Subcutaneous abdominal adipose tissue (tissue), 5 donors: ENCODE results near the gene PHLDB1.
A peak's percentile ranks its signal among the peaks of the same experiment; 100 is the strongest.

ENCODE experiments used
- H3K27ac ChIP-seq: one replicate; pipeline ENCODE4 v1.7.0; 2013; ENCODE audit warnings: low read depth, mild to moderate bottlenecking, inconsistent platforms, low read length, moderate library complexity
- H3K27me3 ChIP-seq, 5 donors: one replicate each; pipeline ENCODE4 v1.7.0; 2013; ENCODE audit warnings: low read length in 5 of 5, inconsistent platforms in 1 of 5; ENCODE audit not compliant: control insufficient read depth in 5 of 5, insufficient read depth in 4 of 5
- H3K36me3 ChIP-seq, 5 donors: one replicate each; pipeline ENCODE4 v1.7.0; 2013; ENCODE audit warnings: low read length in 5 of 5; ENCODE audit not compliant: control insufficient read depth in 5 of 5, insufficient read depth in 5 of 5
- H3K4me1 ChIP-seq, 5 donors: one replicate each; pipeline ENCODE4 v1.7.0; 2013; ENCODE audit warnings: low read length in 5 of 5, mild to moderate bottlenecking in 3 of 5, moderate library complexity in 1 of 5; ENCODE audit not compliant: control insufficient read depth in 5 of 5, insufficient read depth in 5 of 5
- H3K4me3 ChIP-seq, 5 donors: one replicate each; pipeline ENCODE4 v1.7.0; 2013; ENCODE audit warnings: low read length in 5 of 5, low read depth in 1 of 5
- H3K9ac ChIP-seq, 5 donors: one replicate each; pipeline ENCODE4 v1.7.0; 2013; ENCODE audit warnings: low read length in 5 of 5, mild to moderate bottlenecking in 4 of 5, moderate library complexity in 3 of 5
- H3K9me3 ChIP-seq, 5 donors: one replicate each; pipeline ENCODE4 v1.7.0; 2013; ENCODE audit warnings: low read length in 5 of 5; ENCODE audit not compliant: control insufficient read depth in 5 of 5
- donor health status: healthy.
- donor health status: healthy.
- donor health status: healthy.
- donor health status: healthy.
- donor health status: healthy.

Gene PHLDB1

DNA sequence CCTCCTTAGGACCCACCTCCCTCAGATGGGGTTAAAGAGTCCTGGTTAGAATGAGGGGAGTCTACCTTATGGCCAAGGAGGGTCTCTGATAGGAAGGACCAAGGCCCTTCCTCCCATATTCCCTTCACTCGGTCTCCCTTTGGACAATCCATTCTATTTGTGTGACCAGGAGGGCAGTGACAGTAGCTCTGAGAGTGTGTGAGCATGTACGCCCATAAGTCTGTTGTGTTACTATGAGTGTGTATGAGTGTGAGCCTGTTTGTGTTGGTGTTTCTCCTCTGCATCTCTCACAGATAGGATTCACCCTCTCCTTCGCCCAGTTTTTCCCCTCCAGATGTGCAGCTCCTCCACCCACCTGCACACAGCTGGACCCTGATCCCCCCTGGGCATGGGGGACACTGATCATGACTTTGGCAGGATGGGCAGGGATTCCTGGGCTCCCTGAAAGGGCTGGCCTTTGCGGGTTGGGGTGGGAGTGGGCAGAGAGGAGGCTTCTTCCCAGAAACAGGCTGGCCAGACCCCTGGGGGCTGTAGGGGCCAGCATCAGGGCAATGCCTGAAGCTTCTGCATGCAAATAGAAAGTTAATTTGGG lies 14.5 kb downstream of the PHLDB1 start:
- no peaks in the 10 kb centered on the region for H3K9me3 ChIP-seq
- H3K4me1 ChIP-seq = peaks cover 35 to 91% (median 88%) of the 10 kb centered on the region in 5 donors
- H3K9ac ChIP-seq = peak overlapping the region; percentile 68 to 93 (median 91)
- peak overlapping the region; percentile 60 to 94 (median 75) for H3K4me3 ChIP-seq
- H3K36me3 ChIP-seq = peaks cover 0 to 46% (median 29%) of the 10 kb centered on the region in 5 donors
- H3K27ac ChIP-seq = peak overlapping the region; percentile 99
- H3K27me3 ChIP-seq = no peaks in the 10 kb centered on the region

DNA sequence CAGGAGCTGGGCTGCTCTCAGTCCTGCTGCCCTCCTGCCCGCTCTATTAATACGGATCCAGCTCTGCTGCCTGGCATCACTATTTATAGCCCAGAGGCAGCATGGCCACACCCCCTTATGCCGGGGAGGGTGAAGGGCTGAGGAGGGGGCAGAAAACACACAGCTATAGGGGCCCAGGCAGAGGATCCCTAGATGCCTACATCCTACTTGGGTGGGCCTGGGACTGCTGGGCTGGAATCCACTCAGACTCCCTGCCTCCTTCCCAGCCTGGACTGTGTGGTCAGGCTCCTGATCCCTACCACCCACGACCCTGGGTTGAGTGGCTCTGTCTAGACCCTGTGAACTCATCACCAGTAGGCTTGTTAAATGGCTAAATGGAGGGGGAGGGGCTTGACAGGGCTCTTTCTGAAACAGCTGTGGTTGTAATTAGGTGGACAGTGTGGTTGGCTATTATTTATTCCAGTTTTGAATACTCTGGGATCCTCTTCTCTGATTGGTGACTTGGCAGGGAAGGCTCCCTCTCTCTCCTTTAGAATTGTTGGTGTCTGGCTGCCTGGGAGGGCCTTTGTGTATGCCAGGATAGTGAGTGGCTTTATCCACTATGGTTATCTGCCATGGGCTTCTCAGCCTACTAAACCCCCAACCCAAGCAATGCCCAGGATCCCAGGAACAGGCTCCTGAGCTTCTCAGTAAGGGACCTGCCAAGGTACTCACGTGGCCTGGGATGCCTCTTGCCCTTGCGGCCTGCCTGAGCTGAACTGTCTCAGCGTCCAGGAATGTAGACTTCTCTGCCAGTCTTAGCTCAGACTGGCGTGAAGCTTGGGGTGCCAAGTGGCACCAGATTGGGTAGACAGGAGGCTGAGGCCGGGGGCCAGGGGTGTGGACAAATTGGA lies 15.2 kb downstream of the PHLDB1 start:
- peaks cover 33 to 92% (median 88%) of the 10 kb centered on the region in 5 donors for H3K4me1 ChIP-seq
- H3K9me3 ChIP-seq = no peaks in the 10 kb centered on the region
- H3K9ac ChIP-seq = peak overlapping the region; percentile 63 to 93 (median 71)
- H3K27me3 ChIP-seq = no peaks in the 10 kb centered on the region
- H3K27ac ChIP-seq = peak overlapping the region; percentile 99
- peak overlapping the region; percentile 60 to 94 (median 75) for H3K4me3 ChIP-seq
- H3K36me3 ChIP-seq = peaks cover 0 to 48% (median 33%) of the 10 kb centered on the region in 5 donors

DNA sequence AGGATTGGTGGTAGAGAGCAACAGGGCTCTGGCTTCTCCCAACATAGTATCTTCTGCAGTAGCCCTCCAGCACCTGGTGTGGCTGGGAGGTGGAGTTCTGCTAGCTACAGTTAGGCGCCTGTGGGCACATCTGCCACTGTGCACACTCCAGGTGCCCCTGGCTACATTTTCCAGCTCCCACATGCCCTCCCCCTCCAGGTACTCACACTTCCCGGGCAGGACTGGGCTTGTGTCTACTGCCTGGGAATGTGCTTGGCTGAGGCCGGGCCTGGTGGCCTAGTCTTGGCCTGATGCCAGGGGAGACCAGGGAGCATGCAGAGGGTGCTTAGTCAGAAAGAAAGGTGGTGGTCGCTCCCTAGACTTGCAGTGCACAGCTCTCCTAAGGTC lies 15.8 kb downstream of the PHLDB1 start:
- Histone ChIP-seq H3K36me3 (peaks cover 0 to 50% (median 39%) of the 10 kb centered on the region in 5 donors), H3K4me1 (peaks cover 29 to 92% (median 88%) of the 10 kb centered on the region in 5 donors), H3K9ac (peak overlapping the region in 4 of 5 donors; percentile 26 to 91 (median 53)), H3K4me3 (peak overlapping the region; percentile 16 to 94 (median 43)), H3K27me3 (no peaks in the 10 kb centered on the region), H3K27ac (peak overlapping the region; percentile 99), H3K9me3 (no peaks in the 10 kb centered on the region)

DNA sequence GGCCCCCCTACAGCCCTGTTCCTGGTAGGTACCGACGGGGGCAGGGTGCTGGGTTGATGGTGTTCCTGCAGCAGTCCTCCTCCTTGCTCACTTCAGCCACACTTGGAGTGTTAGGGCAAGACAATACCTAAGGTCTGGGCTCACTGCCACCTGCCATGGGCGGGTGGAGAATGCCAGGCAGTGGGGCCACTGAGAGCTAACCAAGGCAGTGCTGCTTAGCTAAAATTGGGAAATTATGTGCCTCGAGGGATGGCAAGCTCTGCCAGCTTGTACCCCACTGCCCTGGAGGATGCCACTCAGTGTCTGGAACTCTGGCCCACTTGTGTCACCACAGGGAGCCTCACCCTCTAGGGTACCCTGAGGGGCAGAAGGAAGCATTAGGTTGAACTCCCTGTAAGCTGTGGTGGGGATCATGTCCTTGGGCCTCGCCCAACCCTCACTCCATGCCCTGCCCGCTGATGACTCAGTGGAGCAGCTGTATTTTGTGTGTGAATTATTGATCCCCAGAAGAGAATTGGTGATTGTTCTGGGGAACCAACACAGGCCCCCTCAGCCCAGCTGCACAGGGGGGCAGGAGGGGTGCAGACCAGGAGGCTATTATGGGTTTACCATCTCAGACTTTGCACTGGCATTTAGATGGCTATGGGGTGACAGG lies 17.7 kb downstream of the PHLDB1 start:
- peaks cover 0 to 65% (median 56%) of the 10 kb centered on the region in 5 donors for H3K36me3 ChIP-seq
- no peaks in the 10 kb centered on the region for H3K9me3 ChIP-seq
- H3K4me3 ChIP-seq = no peak overlapping the region
- peak overlapping the region; percentile 99 for H3K27ac ChIP-seq
- no peak overlapping the region for H3K9ac ChIP-seq
- H3K4me1 ChIP-seq = peaks cover 14 to 91% (median 88%) of the 10 kb centered on the region in 5 donors
- no peaks in the 10 kb centered on the region for H3K27me3 ChIP-seq

DNA sequence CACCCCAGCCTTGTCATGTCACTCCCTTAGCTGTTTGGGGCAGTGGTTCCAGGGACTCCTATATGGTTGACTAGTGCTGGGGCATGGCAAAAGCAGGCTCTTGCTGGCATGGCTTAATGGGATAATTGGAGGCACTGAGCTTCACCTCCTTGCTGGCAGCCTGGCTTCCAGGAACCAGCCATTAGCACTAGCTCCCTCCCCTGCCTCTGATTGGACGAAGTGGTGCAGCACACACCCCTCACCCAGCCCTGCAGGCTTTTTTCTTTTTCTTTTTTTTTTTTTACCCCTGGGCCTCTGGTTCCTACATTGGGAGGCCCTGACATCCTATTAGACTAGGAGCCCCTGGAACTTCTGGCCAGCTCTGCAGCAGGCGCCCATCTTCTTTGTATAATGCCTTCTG lies 18.6 kb downstream of the PHLDB1 start:
- peaks cover 10 to 90% (median 84%) of the 10 kb centered on the region in 5 donors for H3K4me1 ChIP-seq
- H3K27ac ChIP-seq = peak overlapping the region; percentile 99

DNA sequence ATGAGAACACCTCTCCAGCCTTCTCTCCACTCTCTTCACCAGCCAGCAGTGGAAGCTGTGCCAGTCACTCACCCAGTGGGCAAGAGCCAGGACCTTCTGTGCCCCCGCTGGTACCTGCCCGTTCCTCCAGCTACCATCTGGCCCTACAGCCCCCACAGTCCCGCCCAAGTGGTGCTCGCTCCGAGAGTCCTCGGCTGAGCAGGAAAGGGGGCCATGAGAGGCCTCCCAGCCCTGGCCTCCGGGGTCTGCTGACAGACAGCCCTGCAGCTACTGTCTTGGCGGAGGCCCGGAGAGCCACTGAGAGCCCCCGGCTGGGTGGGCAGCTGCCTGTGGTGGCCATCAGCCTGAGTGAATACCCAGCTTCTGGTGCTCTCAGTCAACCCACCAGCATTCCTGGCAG lies 20.2 kb downstream of the PHLDB1 start:
- Histone ChIP-seq H3K27ac (peak overlapping the region; percentile 45), H3K4me1 (peaks cover 10 to 93% (median 84%) of the 10 kb centered on the region in 5 donors), H3K9me3 (no peaks in the 10 kb centered on the region), H3K27me3 (no peaks in the 10 kb centered on the region), H3K4me3 (no peak overlapping the region), H3K36me3 (peaks cover 0 to 89% (median 80%) of the 10 kb centered on the region in 5 donors), H3K9ac (no peak overlapping the region)

More for the DNA sequence above, 18.6 kb downstream of the PHLDB1 start:
- Histone ChIP-seq H3K4me3 (no peak overlapping the region), H3K27me3 (no peaks in the 10 kb centered on the region), H3K9me3 (no peaks in the 10 kb centered on the region), H3K9ac (no peak overlapping the region), H3K36me3 (peaks cover 0 to 73% (median 64%) of the 10 kb centered on the region in 5 donors)

DNA sequence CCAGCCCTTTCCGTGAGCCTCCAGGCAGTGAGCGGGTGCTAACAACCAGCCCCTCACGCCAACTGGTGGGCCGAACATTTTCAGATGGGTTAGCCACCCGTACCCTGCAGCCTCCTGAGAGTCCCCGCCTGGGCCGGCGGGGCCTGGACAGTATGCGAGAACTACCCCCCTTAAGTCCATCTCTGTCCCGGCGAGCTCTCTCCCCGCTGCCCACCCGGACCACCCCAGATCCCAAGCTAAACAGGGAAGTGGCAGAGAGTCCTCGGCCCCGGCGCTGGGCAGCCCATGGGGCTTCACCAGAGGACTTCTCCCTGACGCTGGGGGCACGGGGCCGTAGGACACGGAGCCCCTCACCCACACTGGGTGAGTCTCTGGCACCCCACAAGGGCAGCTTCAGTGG lies 20.6 kb downstream of the PHLDB1 start:
- Histone ChIP-seq H3K36me3 (peaks cover 0 to 93% (median 84%) of the 10 kb centered on the region in 5 donors), H3K4me3 (no peak overlapping the region), H3K9me3 (no peaks in the 10 kb centered on the region), H3K9ac (peak overlapping the region in 1 of 5 donors; percentile 19), H3K27ac (peak overlapping the region; percentile 45), H3K4me1 (peaks cover 11 to 93% (median 84%) of the 10 kb centered on the region in 5 donors), H3K27me3 (no peaks in the 10 kb centered on the region)

DNA sequence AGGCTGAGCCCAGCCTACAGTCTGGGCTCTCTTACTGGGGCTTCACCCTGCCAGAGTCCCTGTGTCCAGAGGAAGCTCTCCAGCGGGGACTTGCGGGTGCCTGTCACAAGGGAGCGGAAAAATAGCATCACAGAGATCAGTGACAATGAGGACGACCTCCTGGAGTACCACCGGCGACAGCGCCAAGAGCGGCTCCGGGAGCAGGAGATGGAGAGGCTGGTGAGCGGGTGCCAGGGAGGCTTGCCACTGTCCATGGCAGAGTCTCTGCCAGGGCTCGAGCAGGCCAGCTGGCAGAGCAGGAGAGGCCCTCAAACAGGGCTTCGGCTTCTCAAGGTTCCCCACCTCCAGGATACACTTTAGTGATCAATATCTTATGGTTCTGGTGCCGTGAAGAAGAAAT lies 21.0 kb downstream of the PHLDB1 start:
- peaks cover 9 to 93% (median 84%) of the 10 kb centered on the region in 5 donors for H3K4me1 ChIP-seq
- peak overlapping the region; percentile 45 for H3K27ac ChIP-seq
- peaks cover 0 to 93% (median 85%) of the 10 kb centered on the region in 5 donors for H3K36me3 ChIP-seq
- H3K9ac ChIP-seq = peak overlapping the region in 1 of 5 donors; percentile 19
- no peak overlapping the region for H3K4me3 ChIP-seq
- H3K9me3 ChIP-seq = no peaks in the 10 kb centered on the region
- no peaks in the 10 kb centered on the region for H3K27me3 ChIP-seq

DNA sequence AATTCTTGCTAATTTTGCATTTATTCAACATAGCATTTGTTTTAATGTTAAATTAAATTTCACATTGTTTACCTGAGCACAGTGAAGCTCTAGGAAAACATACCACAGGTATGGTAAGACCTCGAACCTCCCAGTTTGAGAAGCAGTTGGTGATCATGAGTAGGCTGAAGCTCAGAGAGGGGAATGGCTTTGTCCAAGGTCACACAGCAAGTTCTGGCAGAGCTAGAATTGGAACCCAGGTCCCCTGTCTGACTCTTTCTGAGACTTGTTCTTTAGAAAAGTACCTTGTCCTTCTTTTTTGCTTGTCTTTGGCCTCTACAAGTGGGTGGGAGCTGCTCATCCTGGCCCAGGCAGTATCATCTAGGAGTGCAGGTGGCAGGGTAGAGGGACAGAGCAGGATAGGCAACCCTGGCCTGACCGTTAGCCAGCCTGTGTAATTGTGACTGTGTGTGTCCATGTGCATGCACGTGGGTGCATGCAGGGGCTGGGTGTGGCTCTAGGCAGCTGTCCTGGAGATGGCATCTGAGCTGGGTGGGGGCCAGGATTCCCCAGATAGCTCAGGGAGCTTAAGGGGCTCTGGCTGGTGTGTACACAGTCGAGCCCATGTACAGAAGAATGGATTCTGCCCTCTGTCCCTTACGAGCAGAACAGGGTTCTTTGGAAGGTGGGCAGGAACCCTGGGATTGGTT lies 21.6 kb downstream of the PHLDB1 start:
- H3K9ac ChIP-seq = no peak overlapping the region
- H3K4me1 ChIP-seq = peaks cover 9 to 94% (median 84%) of the 10 kb centered on the region in 5 donors
- H3K27ac ChIP-seq = peak overlapping the region; percentile 45
- H3K27me3 ChIP-seq = no peaks in the 10 kb centered on the region
- no peak overlapping the region for H3K4me3 ChIP-seq
- H3K36me3 ChIP-seq = peaks cover 0 to 96% (median 88%) of the 10 kb centered on the region in 5 donors
- no peaks in the 10 kb centered on the region for H3K9me3 ChIP-seq
